Caco-2 (cell line): ENCODE measurements around the gene TTN. TPM values are rescaled to one million over a fixed set of nuclear protein-coding genes. Genes with fewer than 3 reads are reported as not detected.

Experiments
- BruUV-seq: library from RNA; stranded (reverse); fragments of 400-500 nt; replicated peaks from 2 replicates; lab custom pipeline; 2021; lab: Mats Ljungman, UMichigan
- CTCF ChIA-PET: fragments of 300-600 bp; sonication (Branson Sonifier 250); formaldehyde crosslinking; loops from one replicate; lab custom pipeline; 2022; ENCODE audit warnings: antibody characterized with exemption; lab: Charles Lee
- POLR2A ChIA-PET: fragments of 300-600 bp; sonication (Branson Sonifier 250); formaldehyde crosslinking; loops from one replicate; lab custom pipeline; 2022; ENCODE audit warnings: antibody characterized with exemption; lab: Charles Lee
- DNase-seq, 2 experiments: peaks; one replicate each; pipeline versions ENCODE4 v3.0.0 to v3.0.0-alpha.2; 2020 to 2022
- H3K27me3 ChIP-seq: replicated peaks from 2 replicates; pipeline ENCODE4 v1.6.0; 2011; ENCODE audit warnings: low read length; ENCODE audit not compliant: control insufficient read depth, insufficient read depth
- H3K36me3 ChIP-seq: 2 replicates; pipeline ENCODE4 v1.5.1; 2011; ENCODE audit warnings: low read length; ENCODE audit not compliant: control insufficient read depth, insufficient read depth
- H3K4me1 ChIP-seq: fragments of 250-450 bp; sonication (Bioruptor Pico); 2 replicates; pipeline ENCODE4 v1.5.1; 2020; ENCODE audit warnings: mild to moderate bottlenecking
- H3K4me3 ChIP-seq: 2 replicates; pipeline ENCODE4 v1.5.1; 2011; ENCODE audit warnings: low read depth, mild to moderate bottlenecking, control low read depth, low read length
- H3K9me3 ChIP-seq: fragments of 250-450 bp; sonication (Bioruptor Pico); 2 replicates; pipeline ENCODE4 v1.5.1; 2020; ENCODE audit warnings: mild to moderate bottlenecking, moderate library complexity
- H3K27ac Mint-ChIP-seq: one replicate; pipeline ENCODE4 v1.8.0; 2022; ENCODE audit warnings: mixed read lengths; ENCODE audit not compliant: unreplicated experiment
- H3K27me3 Mint-ChIP-seq: one replicate; pipeline ENCODE4 v1.8.0; 2022; ENCODE audit warnings: mixed read lengths; ENCODE audit not compliant: insufficient read depth, unreplicated experiment
- H3K36me3 Mint-ChIP-seq: one replicate; pipeline ENCODE4 v1.8.0; 2022; ENCODE audit warnings: mild to moderate bottlenecking, mixed read lengths; ENCODE audit not compliant: insufficient read depth, unreplicated experiment
- H3K4me1 Mint-ChIP-seq: one replicate; pipeline ENCODE4 v1.8.0; 2022; ENCODE audit warnings: low read depth, mixed read lengths; ENCODE audit not compliant: unreplicated experiment
- H3K4me3 Mint-ChIP-seq: one replicate; pipeline ENCODE4 v1.8.0; 2022; ENCODE audit warnings: mild to moderate bottlenecking, moderate library complexity, mixed read lengths; ENCODE audit not compliant: unreplicated experiment
- H3K9me3 Mint-ChIP-seq: one replicate; pipeline ENCODE4 v1.8.0; 2022; ENCODE audit warnings: mixed read lengths; ENCODE audit not compliant: unreplicated experiment
- intact Hi-C: fragments of 100-400 bp; cut with micrococcal nuclease; formaldehyde crosslinking; loops from one replicate; pipeline ENCODE4 v1.10.0; 2022; ENCODE audit not compliant: unreplicated experiment
- total RNA-seq: library from RNA; stranded (reverse); gene quantifications from 2 replicates; pipeline ENCODE4 v1.2.3, GENCODE V29; 2022
- TF ChIP-seq, protein P1 (sequence below), 2 experiments: fragments of 200-600 bp in 1 of 2; IDR thresholded peaks; 1 replicate in 1 of 2; 2 replicates in 1 of 2; pipeline versions ENCODE4 v1.5.1 to v1.8.0; 2011 to 2022; ENCODE audit warnings: antibody characterized with exemption in 1 of 2, control low read depth in 1 of 2, inconsistent platforms in 1 of 2, low read depth in 1 of 2, low read length in 1 of 2, mild to moderate bottlenecking in 1 of 2, moderate library complexity in 1 of 2; ENCODE audit not compliant: insufficient read depth in 1 of 2, severe bottlenecking in 1 of 2, unreplicated experiment in 1 of 2

Gene TTN
- total RNA-seq, 1 experiment from 2014 or later: 9.3 TPM

GRCh38 chr2:178733975-178734374 is 73.2 kb downstream of the TTN start:
- DNase-seq: no peak
- Mint-ChIP-seq H3K27me3 (no peaks in the 10 kb centered on the region), H3K4me1 (no peaks in the 10 kb centered on the region), H3K4me3 (no peak overlapping the region), H3K36me3 (no peaks in the 10 kb centered on the region), H3K27ac (no peak overlapping the region), H3K9me3 (no peaks in the 10 kb centered on the region)
- TF ChIP-seq, protein P1, sequence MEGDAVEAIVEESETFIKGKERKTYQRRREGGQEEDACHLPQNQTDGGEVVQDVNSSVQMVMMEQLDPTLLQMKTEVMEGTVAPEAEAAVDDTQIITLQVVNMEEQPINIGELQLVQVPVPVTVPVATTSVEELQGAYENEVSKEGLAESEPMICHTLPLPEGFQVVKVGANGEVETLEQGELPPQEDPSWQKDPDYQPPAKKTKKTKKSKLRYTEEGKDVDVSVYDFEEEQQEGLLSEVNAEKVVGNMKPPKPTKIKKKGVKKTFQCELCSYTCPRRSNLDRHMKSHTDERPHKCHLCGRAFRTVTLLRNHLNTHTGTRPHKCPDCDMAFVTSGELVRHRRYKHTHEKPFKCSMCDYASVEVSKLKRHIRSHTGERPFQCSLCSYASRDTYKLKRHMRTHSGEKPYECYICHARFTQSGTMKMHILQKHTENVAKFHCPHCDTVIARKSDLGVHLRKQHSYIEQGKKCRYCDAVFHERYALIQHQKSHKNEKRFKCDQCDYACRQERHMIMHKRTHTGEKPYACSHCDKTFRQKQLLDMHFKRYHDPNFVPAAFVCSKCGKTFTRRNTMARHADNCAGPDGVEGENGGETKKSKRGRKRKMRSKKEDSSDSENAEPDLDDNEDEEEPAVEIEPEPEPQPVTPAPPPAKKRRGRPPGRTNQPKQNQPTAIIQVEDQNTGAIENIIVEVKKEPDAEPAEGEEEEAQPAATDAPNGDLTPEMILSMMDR (IDR thresholded peaks at IDR 0.05; ENCODE audit: insufficient read depth in 1 of 2, low read depth in 1 of 2, low read length in 1 of 2, severe bottlenecking in 1 of 2, unreplicated experiment in 1 of 2): no peak
- POLR2A ChIA-PET: no interaction called here
- Histone ChIP-seq H3K4me1 (no peaks in the 10 kb centered on the region), H3K27me3 (no peaks in the 10 kb centered on the region), H3K36me3 (no peaks in the 10 kb centered on the region), H3K9me3 (no peaks in the 10 kb centered on the region), H3K4me3 (no peak overlapping the region)
- intact Hi-C loops: no loop called here
- BruUV-seq: no TSS peak
- CTCF ChIA-PET: no interaction called here

- no peaks in the 10 kb centered on the region for H3K4me1 Mint-ChIP-seq
- ChIA-PET POLR2A (no interaction called here), CTCF (no interaction called here)
- no peaks in the 10 kb centered on the region for H3K27me3 Mint-ChIP-seq
- no peaks in the 10 kb centered on the region for H3K27me3 ChIP-seq
- DNase-seq: no peak
- H3K36me3 ChIP-seq: no peaks in the 10 kb centered on the region
- TF ChIP-seq, protein P1 (IDR thresholded peaks at IDR 0.05; ENCODE audit: insufficient read depth in 1 of 2, low read depth in 1 of 2, low read length in 1 of 2, severe bottlenecking in 1 of 2, unreplicated experiment in 1 of 2): no peak
- H3K9me3 Mint-ChIP-seq: no peaks in the 10 kb centered on the region
- H3K4me3 Mint-ChIP-seq: no peak overlapping the region
- H3K36me3 Mint-ChIP-seq: no peaks in the 10 kb centered on the region
- H3K4me3 ChIP-seq: no peak overlapping the region
- H3K4me1 ChIP-seq: no peaks in the 10 kb centered on the region
- no TSS peak for BruUV-seq
- no peak overlapping the region for H3K27ac Mint-ChIP-seq
- no peaks in the 10 kb centered on the region for H3K9me3 ChIP-seq
- intact Hi-C loops: no loop called here
Measured at GRCh38 chr2:178732913-178733312, 74.3 kb downstream of the TTN start.

- CTCF ChIA-PET: no interaction called here
- intact Hi-C loops: no loop called here
- Mint-ChIP-seq H3K27ac (no peak overlapping the region), H3K4me3 (no peak overlapping the region), H3K27me3 (no peaks in the 10 kb centered on the region), H3K4me1 (no peaks in the 10 kb centered on the region), H3K36me3 (no peaks in the 10 kb centered on the region), H3K9me3 (no peaks in the 10 kb centered on the region)
- H3K4me3 ChIP-seq: no peak overlapping the region
- POLR2A ChIA-PET: no interaction called here
- DNase-seq: no peak
- no peaks in the 10 kb centered on the region for H3K27me3 ChIP-seq
- no TSS peak for BruUV-seq
- H3K36me3 ChIP-seq: no peaks in the 10 kb centered on the region
- TF ChIP-seq, protein P1 (IDR thresholded peaks at IDR 0.05; ENCODE audit: insufficient read depth in 1 of 2, low read depth in 1 of 2, low read length in 1 of 2, severe bottlenecking in 1 of 2, unreplicated experiment in 1 of 2): no peak
- H3K4me1 ChIP-seq: no peaks in the 10 kb centered on the region
- no peaks in the 10 kb centered on the region for H3K9me3 ChIP-seq
Measured at GRCh38 chr2:178731300-178731699, 75.9 kb downstream of the TTN start.
